Measurements from ENCODE around the gene DZIP1L. TPM values are rescaled to one million over a fixed set of nuclear protein-coding genes. Genes with fewer than 3 reads are reported as not detected.

The DZIP1L gene
- polyA plus RNA-seq, 4 donors, result 0.27 to 1.6 (median 0.75) TPM

GRCh38 chr3:138046085-138046484 lies 69.3 kb downstream of the DZIP1L start:
- 76 to 91% (median 80%) methylated on average over 3 of the region's 3 CpGs for WGBS, 3 donors
- no peak for FAIRE-seq

GRCh38 chr3:138043266-138044029 lies 72.0 kb downstream of the DZIP1L start:
- no peaks in the 10 kb centered on the region for H3K4me1 ChIP-seq (ENCODE audit: control insufficient read depth in 3 of 3, insufficient read depth in 2 of 3, low read depth in 1 of 3, low read length in 2 of 3)
- H3K9me3 ChIP-seq (ENCODE audit: control insufficient read depth in 2 of 2, insufficient read depth in 1 of 2, low read depth in 1 of 2, low read length in 1 of 2), result no peaks in the 10 kb centered on the region
- 83 to 89% (median 88%) methylated on average over 3 of the region's 3 CpGs for WGBS, 3 donors
- DNase-seq, result no peak
- no peak overlapping the region for H3K4me3 ChIP-seq (ENCODE audit: low read depth in 1 of 3, low read length in 3 of 3)
- H3K27ac ChIP-seq (ENCODE audit: low read depth in 1 of 3, low read length in 2 of 3), result no peak overlapping the region
- no peaks in the 10 kb centered on the region for H3K27me3 ChIP-seq (ENCODE audit: control insufficient read depth in 3 of 3, insufficient read depth in 3 of 3, low read length in 3 of 3)
- no peak for FAIRE-seq
- no peaks in the 10 kb centered on the region for H3K36me3 ChIP-seq (ENCODE audit: control insufficient read depth in 3 of 3, insufficient read depth in 2 of 3, low read depth in 1 of 3, low read length in 3 of 3)

More at GRCh38 chr3:138046085-138046484, 69.3 kb downstream of the DZIP1L start:
- Histone ChIP-seq H3K27me3 (ENCODE audit: control insufficient read depth in 3 of 3, insufficient read depth in 3 of 3, low read length in 3 of 3) (no peaks in the 10 kb centered on the region), H3K9me3 (ENCODE audit: control insufficient read depth in 2 of 2, insufficient read depth in 1 of 2, low read depth in 1 of 2, low read length in 1 of 2) (no peaks in the 10 kb centered on the region), H3K36me3 (ENCODE audit: control insufficient read depth in 3 of 3, insufficient read depth in 2 of 3, low read depth in 1 of 3, low read length in 3 of 3) (peaks cover 0 to 2% (median 0%) of the 10 kb centered on the region in 3 donors), H3K27ac (ENCODE audit: low read depth in 1 of 3, low read length in 2 of 3) (no peak overlapping the region), H3K4me3 (ENCODE audit: low read depth in 1 of 3, low read length in 3 of 3) (no peak overlapping the region), H3K4me1 (ENCODE audit: control insufficient read depth in 3 of 3, insufficient read depth in 2 of 3, low read depth in 1 of 3, low read length in 2 of 3) (no peaks in the 10 kb centered on the region)
- no peak for DNase-seq

- H3K4me3 ChIP-seq (ENCODE audit: low read depth in 1 of 3, low read length in 3 of 3), result no peak overlapping the region
- no peaks in the 10 kb centered on the region for H3K4me1 ChIP-seq (ENCODE audit: control insufficient read depth in 3 of 3, insufficient read depth in 2 of 3, low read depth in 1 of 3, low read length in 2 of 3)
- H3K9me3 ChIP-seq (ENCODE audit: control insufficient read depth in 2 of 2, insufficient read depth in 1 of 2, low read depth in 1 of 2, low read length in 1 of 2), result no peaks in the 10 kb centered on the region
- H3K27ac ChIP-seq (ENCODE audit: low read depth in 1 of 3, low read length in 2 of 3), result no peak overlapping the region
- DNase-seq (no peak), FAIRE-seq (no peak)
- H3K36me3 ChIP-seq (ENCODE audit: control insufficient read depth in 3 of 3, insufficient read depth in 2 of 3, low read depth in 1 of 3, low read length in 3 of 3), result no peaks in the 10 kb centered on the region
- H3K27me3 ChIP-seq (ENCODE audit: control insufficient read depth in 3 of 3, insufficient read depth in 3 of 3, low read length in 3 of 3), result peaks cover 0 to 2% (median 0%) of the 10 kb centered on the region in 3 donors
- whole genome bisulfite sequencing, 3 donors, result 82 to 87% (median 86%) methylated on average over 2 of the region's 2 CpGs
Measured at GRCh38 chr3:138042043-138042442, 73.4 kb downstream of the DZIP1L start.

GRCh38 chr3:138038725-138039462 lies 76.5 kb downstream of the DZIP1L start:
- no peak for FAIRE-seq
- no peaks in the 10 kb centered on the region for H3K9me3 ChIP-seq (ENCODE audit: control insufficient read depth in 2 of 2, insufficient read depth in 1 of 2, low read depth in 1 of 2, low read length in 1 of 2)

GRCh38 chr3:138036572-138036971 lies 78.8 kb downstream of the DZIP1L start:
- no peaks in the 10 kb centered on the region for H3K36me3 ChIP-seq (ENCODE audit: control insufficient read depth in 3 of 3, insufficient read depth in 2 of 3, low read depth in 1 of 3, low read length in 3 of 3)
- H3K27me3 ChIP-seq (ENCODE audit: control insufficient read depth in 3 of 3, insufficient read depth in 3 of 3, low read length in 3 of 3), result peaks cover 0 to 2% (median 0%) of the 10 kb centered on the region in 3 donors
- H3K9me3 ChIP-seq (ENCODE audit: control insufficient read depth in 2 of 2, insufficient read depth in 1 of 2, low read depth in 1 of 2, low read length in 1 of 2), result no peaks in the 10 kb centered on the region
- FAIRE-seq, result no peak
- WGBS, 3 donors, result 47 to 72% (median 60%) methylated on average over 3 of the region's 3 CpGs
- no peak for DNase-seq
- H3K4me1 ChIP-seq (ENCODE audit: control insufficient read depth in 3 of 3, insufficient read depth in 2 of 3, low read depth in 1 of 3, low read length in 2 of 3), result no peaks in the 10 kb centered on the region
- H3K27ac ChIP-seq (ENCODE audit: low read depth in 1 of 3, low read length in 2 of 3), result no peak overlapping the region
- no peak overlapping the region for H3K4me3 ChIP-seq (ENCODE audit: low read depth in 1 of 3, low read length in 3 of 3)

More at GRCh38 chr3:138038725-138039462, 76.5 kb downstream of the DZIP1L start:
- no peaks in the 10 kb centered on the region for H3K36me3 ChIP-seq (ENCODE audit: control insufficient read depth in 3 of 3, insufficient read depth in 2 of 3, low read depth in 1 of 3, low read length in 3 of 3)
- DNase-seq, result no peak
- H3K4me3 ChIP-seq (ENCODE audit: low read depth in 1 of 3, low read length in 3 of 3), result no peak overlapping the region
- 63 to 83% (median 68%) methylated on average over 4 of the region's 4 CpGs for WGBS, 3 donors
- no peak overlapping the region for H3K27ac ChIP-seq (ENCODE audit: low read depth in 1 of 3, low read length in 2 of 3)
- no peaks in the 10 kb centered on the region for H3K4me1 ChIP-seq (ENCODE audit: control insufficient read depth in 3 of 3, insufficient read depth in 2 of 3, low read depth in 1 of 3, low read length in 2 of 3)
- peaks cover 0 to 2% (median 0%) of the 10 kb centered on the region in 3 donors for H3K27me3 ChIP-seq (ENCODE audit: control insufficient read depth in 3 of 3, insufficient read depth in 3 of 3, low read length in 3 of 3)

- FAIRE-seq, result no peak
Measured at GRCh38 chr3:138034918-138035317, 80.5 kb downstream of the DZIP1L start.

GRCh38 chr3:138033202-138033691 lies 82.2 kb downstream of the DZIP1L start:
- H3K27me3 ChIP-seq (ENCODE audit: control insufficient read depth in 3 of 3, insufficient read depth in 3 of 3, low read length in 3 of 3), result peaks cover 0 to 2% (median 0%) of the 10 kb centered on the region in 3 donors
- H3K4me1 ChIP-seq (ENCODE audit: control insufficient read depth in 3 of 3, insufficient read depth in 2 of 3, low read depth in 1 of 3, low read length in 2 of 3), result no peaks in the 10 kb centered on the region
- FAIRE-seq (no peak), DNase-seq (no peak)
- H3K36me3 ChIP-seq (ENCODE audit: control insufficient read depth in 3 of 3, insufficient read depth in 2 of 3, low read depth in 1 of 3, low read length in 3 of 3), result no peaks in the 10 kb centered on the region
- no peak overlapping the region for H3K27ac ChIP-seq (ENCODE audit: low read depth in 1 of 3, low read length in 2 of 3)
- H3K9me3 ChIP-seq (ENCODE audit: control insufficient read depth in 2 of 2, insufficient read depth in 1 of 2, low read depth in 1 of 2, low read length in 1 of 2), result no peaks in the 10 kb centered on the region
- 91 to 98% (median 96%) methylated on average over 2 of the region's 2 CpGs for WGBS, 3 donors
- no peak overlapping the region for H3K4me3 ChIP-seq (ENCODE audit: low read depth in 1 of 3, low read length in 3 of 3)

More at GRCh38 chr3:138034918-138035317, 80.5 kb downstream of the DZIP1L start:
- Histone ChIP-seq H3K4me1 (ENCODE audit: control insufficient read depth in 3 of 3, insufficient read depth in 2 of 3, low read depth in 1 of 3, low read length in 2 of 3) (no peaks in the 10 kb centered on the region), H3K9me3 (ENCODE audit: control insufficient read depth in 2 of 2, insufficient read depth in 1 of 2, low read depth in 1 of 2, low read length in 1 of 2) (no peaks in the 10 kb centered on the region), H3K36me3 (ENCODE audit: control insufficient read depth in 3 of 3, insufficient read depth in 2 of 3, low read depth in 1 of 3, low read length in 3 of 3) (no peaks in the 10 kb centered on the region), H3K27me3 (ENCODE audit: control insufficient read depth in 3 of 3, insufficient read depth in 3 of 3, low read length in 3 of 3) (peaks cover 0 to 2% (median 0%) of the 10 kb centered on the region in 3 donors), H3K27ac (ENCODE audit: low read depth in 1 of 3, low read length in 2 of 3) (no peak overlapping the region), H3K4me3 (ENCODE audit: low read depth in 1 of 3, low read length in 3 of 3) (no peak overlapping the region)
- DNase-seq, result no peak
- 75 to 86% (median 78%) methylated on average over 1 of the region's 1 CpG for WGBS, 3 donors

- DNase-seq (no peak), FAIRE-seq (no peak)
- H3K27me3 ChIP-seq (ENCODE audit: control insufficient read depth in 3 of 3, insufficient read depth in 3 of 3, low read length in 3 of 3), result no peaks in the 10 kb centered on the region
- H3K4me1 ChIP-seq (ENCODE audit: control insufficient read depth in 3 of 3, insufficient read depth in 2 of 3, low read depth in 1 of 3, low read length in 2 of 3), result no peaks in the 10 kb centered on the region
- no peaks in the 10 kb centered on the region for H3K36me3 ChIP-seq (ENCODE audit: control insufficient read depth in 3 of 3, insufficient read depth in 2 of 3, low read depth in 1 of 3, low read length in 3 of 3)
- no peak overlapping the region for H3K27ac ChIP-seq (ENCODE audit: low read depth in 1 of 3, low read length in 2 of 3)
- no peak overlapping the region for H3K4me3 ChIP-seq (ENCODE audit: low read depth in 1 of 3, low read length in 3 of 3)
- 63 to 79% (median 72%) methylated on average over 3 of the region's 3 CpGs for WGBS, 3 donors
- H3K9me3 ChIP-seq (ENCODE audit: control insufficient read depth in 2 of 2, insufficient read depth in 1 of 2, low read depth in 1 of 2, low read length in 1 of 2), result no peaks in the 10 kb centered on the region
Measured at GRCh38 chr3:138032567-138032966, 82.8 kb downstream of the DZIP1L start.

All from small intestine (tissue), 7 donors.